Pulmonary artery endothelial cell (primary cell): ENCODE data around the gene GATA6. TPM values are rescaled to one million over a fixed set of nuclear protein-coding genes. Genes with fewer than 3 reads are reported as not detected.
A peak's percentile ranks its signal among the peaks of the same experiment; 100 is the strongest.

Experiments
- DNase-seq: peaks from one replicate; pipeline ENCODE4 v3.0.0-alpha.2; 2011; ENCODE audit warnings: low read depth, low spot score
- total RNA-seq: library from RNA; depleted of rRNA; stranded (reverse); fragments of >200 nt; gene quantifications from 2 replicates; pipeline ENCODE4 v1.2.3, GENCODE V29; 2014

The GATA6 gene
- 10.5 and 11.9 TPM in 2 replicates for total RNA-seq

DNA sequence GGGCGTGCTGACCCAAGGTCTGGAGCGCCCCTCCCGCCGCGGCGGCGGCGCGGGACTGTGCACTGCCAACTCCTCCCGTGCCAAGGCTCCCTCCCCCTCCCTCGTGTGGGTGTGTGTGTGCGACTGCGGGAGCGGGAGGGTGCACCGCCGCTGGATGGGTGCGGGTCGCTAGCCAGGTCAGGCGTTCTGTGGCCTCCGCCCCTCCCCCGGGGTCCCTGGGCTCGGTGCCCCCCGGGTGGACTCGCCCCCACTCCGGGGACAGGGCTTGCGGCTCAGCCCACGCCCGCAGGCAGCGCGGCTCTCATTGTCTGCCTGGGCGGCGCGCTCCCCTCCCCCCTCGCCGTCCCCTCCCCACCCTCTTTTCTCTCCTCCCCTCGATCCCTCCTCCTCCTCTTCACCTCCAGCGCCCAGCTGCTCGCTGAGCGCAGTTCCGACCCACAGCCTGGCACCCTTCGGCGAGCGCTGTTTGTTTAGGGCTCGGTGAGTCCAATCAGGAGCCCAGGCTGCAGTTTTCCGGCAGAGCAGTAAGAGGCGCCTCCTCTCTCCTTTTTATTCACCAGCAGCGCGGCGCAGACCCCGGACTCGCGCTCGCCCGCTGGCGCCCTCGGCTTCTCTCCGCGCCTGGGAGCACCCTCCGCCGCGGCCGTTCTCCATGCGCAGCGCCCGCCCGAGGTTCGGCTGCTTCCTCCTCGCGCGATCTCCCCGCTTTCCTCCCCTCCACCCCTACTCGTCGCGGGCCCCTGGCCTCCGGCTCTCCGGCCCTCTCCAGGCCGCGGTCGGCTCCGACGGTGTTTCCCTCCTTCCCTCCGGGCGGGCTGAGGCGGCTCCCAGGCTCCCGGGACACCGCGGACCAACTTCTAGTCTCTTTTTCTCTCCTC is at the start of gene GATA6:
Gene GATA6 (plus strand): TSS at position 579 of the 878 bp plus-strand sequence. CDS start 1,556 bp downstream, outside the sequence.
- DNase-seq = peak; percentile 90

DNA sequence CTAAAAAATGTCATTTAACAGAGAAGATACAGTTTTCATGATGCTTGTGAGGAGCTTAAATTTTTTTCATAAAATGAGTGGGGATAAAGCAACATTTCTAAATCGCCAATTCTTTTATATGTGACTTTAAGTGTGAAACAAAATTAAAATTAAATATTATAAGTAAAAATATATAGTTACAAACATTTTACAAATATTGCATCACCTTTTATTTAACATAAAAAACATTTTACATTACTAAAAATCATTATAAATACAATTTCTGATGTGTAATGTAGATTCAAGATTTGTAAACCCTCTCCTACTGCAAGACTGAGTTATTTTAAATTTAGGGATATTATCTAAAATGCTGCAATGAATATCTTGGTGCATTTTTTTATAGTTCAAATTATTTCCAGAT is 44.4 kb upstream of the GATA6 start:
- no peak for DNase-seq

DNA sequence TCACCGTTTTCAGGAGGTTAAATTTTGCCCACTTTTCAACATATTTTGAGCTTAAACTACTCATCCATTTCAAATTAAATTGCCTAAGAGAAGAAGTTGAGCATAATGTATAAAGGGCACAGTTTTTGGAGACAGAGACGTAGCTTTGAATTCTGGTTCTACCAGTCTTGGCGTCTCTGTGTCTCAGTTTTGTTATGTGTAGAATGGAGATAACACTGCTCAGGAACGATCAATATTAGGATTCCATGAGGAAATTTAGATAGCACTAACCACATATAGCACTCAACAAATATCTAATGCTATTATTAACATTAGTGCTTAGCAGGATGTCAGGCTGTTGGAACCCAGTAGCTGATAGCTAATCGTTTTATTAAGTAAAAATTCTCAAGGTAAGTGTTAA is 40.4 kb upstream of the GATA6 start:
- no peak for DNase-seq

DNA sequence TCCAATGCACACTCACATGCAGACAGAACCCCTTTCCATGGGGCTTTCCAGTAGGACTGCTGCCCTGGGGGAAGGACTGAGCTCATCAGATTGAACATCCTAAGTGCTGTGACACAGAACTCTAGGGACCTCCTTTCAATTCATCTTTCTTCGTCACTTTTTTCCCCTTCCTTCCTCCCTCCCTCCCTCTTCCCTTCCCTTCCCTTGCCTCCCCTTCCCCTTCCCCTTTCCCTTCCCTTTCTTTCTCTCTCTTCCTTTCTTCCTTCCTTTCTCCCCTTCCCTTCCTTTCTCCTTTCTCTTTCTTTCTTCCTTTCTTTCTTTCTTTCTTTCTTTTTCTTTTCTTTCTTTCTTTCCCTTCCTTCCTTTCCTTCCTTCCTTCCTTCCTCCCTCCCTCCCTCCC is 39.6 kb upstream of the GATA6 start:
- DNase-seq = no peak

DNA sequence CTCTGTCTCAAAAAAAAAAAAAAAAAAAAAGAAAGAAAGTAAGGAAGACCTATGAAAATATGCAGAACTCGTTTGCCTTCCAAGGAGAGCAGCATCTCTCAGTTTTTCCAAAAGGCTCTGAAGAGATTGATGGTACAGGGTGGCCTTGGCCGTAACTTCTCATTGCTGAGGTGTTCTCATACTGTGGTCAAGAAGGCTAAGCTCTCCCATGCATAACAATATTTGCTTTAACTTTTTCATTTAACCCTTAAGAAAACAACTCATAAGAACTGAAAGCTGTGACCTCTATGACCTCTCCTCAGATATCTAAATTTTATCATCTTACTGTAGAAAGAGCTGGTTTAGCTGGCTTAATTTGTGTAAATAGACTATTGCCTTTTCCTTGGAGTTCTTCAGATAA is 37.1 kb upstream of the GATA6 start:
- DNase-seq = no peak

DNA sequence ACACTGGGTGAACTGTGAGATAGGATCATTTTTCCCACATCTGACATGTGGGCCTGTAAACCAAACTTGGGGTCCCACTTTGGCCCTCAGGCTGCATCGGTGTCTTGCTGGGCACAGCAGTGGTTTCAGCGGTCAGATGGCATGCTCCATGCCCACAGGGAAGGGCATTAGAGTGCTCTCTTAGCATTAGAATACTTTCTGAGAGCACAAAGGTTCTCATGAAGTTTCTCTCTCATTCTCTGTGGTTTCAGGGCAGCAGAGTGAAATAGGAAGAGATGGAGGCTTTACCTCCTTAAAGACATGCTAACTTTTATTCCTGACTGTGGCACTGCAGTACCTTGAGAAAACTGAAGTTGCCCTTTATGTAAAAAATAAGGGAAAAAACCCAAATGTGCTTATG is 36.6 kb upstream of the GATA6 start:
- no peak for DNase-seq

DNA sequence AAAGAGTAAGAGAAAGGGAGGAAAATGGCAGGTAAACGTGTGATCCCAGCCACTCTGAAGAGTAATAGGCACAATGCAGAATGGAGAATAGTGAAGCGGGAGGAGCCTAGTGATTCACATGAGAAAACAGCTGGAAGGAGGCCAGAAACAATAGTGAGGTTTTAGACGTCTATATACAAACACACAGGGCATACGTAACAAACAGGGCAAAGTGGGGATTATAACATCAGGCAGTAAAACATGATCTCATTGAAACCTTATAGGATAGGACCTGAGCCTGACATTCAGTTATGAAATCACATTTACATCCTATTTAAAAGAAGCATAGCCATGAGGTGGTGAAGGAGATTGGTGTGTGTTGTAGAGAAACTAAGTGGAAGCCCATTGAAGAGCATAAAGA is 33.0 kb upstream of the GATA6 start:
- DNase-seq = peak; percentile 1

DNA sequence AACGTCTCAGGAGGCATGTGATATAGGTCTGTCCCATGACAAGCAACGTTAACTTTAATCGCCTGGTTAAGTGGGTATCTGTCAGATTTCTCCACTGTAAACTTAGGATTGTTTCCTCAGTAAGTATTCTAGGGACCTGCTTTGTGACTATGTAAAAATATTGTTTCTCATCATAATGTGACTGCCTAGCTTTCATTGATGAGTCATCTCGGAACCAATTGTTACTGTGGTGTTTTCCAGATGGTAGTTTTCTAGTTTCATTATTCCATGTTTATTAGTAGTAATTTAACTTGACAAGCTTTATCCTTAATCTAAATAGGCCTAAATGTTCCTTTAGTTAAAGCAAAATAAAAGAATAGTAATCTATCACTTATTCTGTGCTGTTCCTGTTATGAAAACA is 28.2 kb upstream of the GATA6 start:
- no peak for DNase-seq

DNA sequence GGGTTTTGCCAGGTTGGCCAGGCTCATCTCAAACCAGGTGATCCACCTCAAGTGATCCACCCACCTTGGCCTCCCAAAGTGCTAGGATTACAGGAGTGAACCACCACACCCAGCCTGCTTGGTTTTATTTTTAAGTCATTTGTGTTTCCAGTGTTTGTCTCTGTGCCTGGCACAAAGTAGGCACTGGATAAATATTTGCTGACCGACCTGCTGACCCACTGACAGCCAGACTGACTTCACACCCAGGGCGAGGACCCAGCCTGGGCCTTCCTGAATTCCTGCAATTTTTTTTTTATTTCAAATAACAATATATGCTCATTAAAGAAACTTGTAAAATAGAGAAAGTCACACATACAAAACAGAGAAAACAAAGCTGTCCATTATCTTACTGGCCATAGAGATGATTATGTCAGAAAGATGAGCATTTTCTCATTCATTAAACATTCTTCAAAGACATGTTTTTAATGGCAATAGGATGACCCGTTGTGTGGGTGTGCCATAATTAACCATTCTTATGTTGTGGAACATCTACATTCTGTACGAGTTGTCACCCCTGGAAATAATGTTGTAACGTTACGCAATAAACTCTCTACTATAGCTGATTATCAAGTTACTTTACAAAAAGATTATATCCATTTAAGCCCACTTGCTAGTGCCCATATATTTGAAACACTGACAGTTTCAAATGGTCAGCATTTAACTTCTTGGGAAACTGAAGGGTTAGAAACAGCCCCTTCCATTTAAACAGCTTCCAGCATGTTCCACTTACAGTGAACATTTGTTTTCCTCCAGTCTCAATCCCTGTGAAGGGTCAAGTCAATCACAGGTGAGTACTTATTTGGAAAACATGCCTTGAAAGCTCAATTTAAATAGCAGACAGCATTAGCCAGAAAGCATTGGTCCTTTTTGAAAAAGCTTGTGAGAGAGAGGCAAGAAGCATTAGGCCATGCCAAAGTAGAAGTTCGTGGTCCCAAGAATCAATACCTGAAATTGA is 25.7 kb upstream of the GATA6 start:
- no peak for DNase-seq

DNA sequence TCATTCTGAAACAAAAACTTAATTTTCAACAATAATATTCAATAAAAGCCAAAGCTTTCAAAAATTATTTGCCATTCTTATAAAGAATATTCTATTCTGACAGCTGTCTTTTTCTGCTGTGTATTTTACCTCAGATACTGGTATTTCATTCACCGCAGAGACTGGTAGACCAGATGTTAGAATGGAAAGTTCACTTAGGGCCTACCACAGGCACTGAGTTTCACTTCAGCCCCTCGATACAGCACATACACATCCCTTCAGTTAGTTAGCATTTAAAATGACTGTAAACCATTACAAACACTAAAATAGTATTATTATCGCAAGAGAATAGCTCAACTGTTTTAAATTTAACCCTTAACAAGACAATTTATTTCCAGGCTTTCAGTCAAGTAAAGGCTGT is 24.2 kb upstream of the GATA6 start:
- no peak for DNase-seq

DNA sequence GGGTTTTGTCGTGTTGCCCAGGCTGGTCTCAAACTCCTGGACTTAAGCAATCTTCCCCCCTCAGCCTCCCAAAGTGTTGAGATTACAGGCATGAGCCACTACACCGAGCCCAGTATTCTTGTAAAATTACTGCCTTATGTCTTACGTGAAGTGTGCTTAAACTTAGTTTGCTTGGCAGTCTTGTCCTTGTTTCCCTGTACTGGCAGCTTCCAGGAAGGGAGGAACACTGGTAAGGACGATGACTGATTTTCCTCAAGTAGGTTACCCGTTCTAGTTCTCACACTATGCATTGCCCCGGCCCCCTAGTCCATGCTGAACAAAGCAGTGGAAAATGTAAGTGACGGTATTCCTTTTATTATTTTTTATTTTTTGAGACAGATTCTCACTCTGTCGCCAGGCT is 19.7 kb upstream of the GATA6 start:
- DNase-seq = no peak

DNA sequence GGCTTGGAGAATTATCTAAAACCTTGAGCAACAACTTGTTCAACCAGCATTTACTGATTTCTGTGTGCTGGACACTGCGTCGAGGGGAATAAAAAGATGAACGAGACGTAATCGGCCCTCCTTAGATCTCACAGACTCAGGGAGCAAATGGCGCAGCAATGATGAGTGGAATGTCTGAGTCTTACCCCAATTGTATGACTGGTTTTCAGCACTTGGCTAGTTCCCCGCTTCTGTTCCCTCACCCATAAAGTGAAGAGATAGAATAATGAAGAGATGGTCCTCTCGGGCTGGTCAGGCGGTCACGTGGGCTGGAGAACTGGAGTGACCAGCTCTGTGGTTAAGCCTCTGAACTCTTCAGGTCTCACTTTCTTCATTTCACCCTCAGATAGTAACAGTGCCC is 17.3 kb upstream of the GATA6 start:
- no peak for DNase-seq

DNA sequence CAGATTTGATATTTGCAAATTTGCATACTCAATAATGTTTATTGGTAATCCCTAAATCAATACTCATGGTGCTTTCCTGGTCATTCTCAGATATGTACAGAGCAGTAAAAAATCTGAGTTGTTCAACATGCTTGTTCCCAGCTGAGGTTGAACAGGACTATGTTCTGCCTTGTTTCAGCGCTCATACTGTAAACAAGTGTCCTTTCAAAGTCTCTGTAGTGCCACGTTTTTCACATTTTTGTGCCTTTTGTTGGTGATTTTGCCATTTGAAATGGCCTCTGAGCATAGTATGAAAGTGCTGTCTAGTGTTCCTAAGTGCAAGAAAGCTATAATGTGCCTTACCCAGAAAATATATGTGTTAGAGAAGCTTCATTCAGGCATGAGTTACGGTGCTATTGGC is 16.0 kb upstream of the GATA6 start:
- no peak for DNase-seq

DNA sequence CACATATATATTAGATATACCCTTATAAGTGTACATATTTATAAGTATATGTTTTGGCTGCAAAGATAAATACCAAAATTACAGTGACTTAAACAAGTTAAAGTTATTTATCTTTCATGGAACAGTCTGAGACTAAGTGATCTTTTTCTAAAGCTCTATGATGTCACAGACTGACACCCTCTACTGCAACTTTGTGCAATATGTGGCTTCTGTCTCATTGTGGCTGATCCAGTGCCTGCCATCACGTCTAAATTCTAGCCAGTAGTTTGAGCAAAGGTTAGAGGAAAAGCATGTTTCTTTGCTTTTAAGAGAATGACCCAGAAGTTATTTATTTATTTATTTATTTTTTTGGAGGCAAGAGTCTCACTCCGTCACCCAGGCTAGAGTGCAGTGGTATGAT is 13.8 kb upstream of the GATA6 start:
- DNase-seq = no peak

DNA sequence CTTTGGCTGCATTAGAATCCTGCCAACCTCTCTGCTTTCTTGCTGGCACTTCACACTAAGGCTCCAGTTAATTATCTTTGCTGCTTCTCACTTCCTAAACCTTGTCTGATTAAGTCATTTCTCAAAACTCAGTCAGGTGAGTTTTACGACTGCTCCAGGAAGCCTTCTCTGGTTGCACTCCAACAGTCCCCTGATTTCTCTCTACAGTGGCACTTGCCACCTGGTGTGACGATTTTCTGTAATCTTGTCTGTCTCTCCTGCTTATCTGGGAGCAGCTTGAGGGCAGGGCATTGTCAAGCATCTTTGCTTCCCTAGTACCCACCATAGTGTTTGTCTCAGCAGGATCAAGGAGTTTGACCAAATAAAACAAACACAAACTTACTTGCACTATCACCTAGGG is 10.4 kb upstream of the GATA6 start:
- DNase-seq = no peak

DNA sequence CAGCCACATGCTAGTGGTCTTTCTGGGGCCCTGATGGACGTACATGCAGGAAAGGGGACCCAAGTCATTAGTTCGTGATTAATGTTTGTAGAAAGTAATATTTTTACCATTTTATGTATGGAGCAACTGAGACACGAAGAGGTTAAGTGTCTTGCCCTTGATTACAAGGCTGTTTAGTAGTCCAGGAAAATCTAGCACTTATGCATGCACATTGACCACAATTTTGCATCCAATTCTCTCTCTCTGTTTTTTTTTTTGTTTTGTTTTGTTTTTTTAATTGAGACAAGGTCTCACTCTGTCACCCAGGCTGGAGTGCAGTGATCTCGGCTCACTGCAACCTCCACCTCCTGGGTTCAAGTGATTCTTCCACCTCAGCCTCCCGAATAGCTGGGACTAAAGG is 8.3 kb upstream of the GATA6 start:
- DNase-seq = no peak

DNA sequence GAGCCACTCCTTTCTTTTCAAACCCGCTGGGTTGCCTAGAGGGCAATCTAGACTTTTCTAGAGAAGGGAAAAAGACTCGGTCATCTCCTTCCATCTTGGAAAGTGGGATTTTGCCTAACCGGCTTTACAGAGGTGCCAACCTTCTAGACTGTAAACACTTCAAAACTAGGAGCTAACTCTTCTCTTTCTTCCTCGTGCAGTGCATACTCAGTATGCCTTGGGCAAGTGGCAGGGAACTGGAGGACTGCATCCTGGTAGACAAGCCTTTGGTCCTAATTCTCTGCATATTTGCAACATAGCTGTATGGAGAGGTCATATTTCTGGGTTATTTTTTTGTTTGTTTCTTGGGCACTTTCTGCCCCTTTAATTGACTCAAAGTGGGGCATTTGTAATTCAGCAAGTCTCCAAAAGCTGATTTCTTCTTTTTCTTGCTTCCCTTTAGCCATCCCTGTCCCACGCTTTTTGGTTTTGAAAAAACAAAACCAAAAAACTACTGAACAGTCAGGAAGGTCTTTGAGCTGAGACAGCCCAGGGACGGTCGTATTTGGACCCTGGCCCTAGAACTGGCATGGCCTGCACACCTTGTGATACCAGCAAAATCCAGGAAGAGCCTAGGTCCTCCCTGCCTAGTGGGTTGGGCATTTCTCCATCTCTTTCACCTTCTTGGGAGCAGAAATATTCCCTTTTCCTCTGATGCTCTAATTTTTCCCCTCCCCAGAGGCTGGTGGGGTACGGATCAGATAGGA is 5.8 kb upstream of the GATA6 start:
- no peak for DNase-seq

DNA sequence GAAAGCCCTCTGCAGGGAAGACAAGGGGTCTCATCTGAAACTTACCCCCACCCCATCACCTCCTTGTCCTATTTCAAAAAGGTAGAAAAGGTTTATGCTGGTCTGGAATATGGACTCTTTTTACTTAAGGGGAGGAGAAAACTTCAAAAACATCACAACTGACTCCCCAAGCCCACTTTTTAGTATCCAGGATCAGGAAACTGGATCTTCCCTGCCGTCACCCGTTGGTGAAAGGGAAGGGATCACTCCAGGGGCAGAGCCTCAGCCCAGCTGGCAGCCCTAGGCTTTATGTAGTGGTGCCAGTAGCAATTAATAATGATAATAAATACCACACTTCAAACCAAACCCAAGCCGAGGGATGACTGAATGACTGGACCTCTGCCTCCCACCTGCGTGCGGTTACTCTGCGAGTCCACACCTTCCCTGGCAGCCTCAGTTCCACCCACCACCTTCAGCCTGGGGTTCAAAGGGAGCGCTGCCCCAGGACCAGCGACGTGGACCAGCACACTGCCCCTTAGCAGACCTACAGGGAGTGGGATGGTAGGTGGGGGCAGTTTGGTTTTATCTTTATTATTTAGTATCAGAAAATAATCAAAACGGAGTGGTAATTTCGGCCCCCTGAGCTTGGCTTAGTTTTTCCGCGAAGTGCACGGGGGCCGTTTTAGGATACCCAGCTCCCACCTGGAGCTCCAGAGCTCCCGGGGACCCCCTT is 4.9 kb upstream of the GATA6 start:
- DNase-seq = no peak

DNA sequence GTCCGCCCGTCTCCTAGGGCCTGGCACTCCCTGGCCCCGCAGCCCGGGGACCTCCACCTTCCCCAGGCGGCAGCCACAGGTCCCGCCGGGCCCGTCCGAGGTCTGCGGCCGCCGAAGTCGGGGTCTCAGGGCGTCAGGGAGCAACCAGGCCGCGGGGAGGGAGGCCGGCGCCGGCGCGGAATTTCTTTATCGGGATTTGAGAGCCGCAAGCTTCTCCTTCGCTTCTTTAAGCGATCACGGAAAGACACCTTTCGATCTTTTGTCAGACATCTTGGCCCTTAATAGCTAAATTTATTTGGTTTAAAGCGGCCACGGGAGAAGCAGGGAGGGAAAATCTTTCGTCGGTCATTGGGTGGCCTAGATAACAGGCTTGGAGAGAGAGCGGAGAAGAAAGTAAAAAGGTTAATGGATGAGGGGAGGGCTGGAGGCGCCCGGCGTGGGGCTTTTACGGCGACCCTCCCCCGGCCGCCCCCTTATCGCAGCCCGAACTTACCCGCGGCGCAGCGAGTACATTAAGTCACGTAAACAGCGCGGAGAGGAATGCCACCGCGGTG is 4.3 kb upstream of the GATA6 start:
- DNase-seq = no peak

DNA sequence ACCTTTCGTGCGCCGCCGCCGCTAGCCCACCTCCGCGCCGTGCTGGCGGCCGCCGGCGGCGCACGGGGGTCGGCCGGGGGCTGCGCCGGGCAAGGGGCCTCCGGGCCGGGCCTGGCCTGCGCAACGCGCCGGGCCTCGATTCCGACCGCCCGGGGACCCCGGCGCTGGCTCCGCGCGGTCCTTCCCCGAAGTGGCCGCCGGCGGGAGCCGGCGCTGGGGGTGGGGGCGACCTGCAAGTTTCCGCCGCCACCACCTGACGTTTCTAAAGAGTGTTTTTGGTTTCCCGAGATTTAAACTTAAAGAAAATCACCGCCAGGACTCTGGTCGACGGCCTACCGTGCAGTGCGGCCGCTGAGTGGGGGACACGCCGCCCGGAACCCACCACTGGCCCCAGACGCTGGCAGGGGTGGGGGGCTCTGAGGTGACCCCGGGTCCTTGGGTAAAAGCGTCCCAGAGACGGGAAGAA is 3.8 kb upstream of the GATA6 start:
- DNase-seq = no peak
